Measurements from ENCODE around the gene MAN1B1.
A peak's percentile ranks its signal among the peaks of the same experiment; 100 is the strongest.

Gene MAN1B1

GRCh38 chr9:137065336-137065967 lies 21.3 kb upstream of the MAN1B1 start:
- ATAC-seq = no peak
- TF ChIP-seq OSR1 (CRISPR knock-in tag; IDR thresholded peaks at IDR 0.05) (no peak), ARNTL (CRISPR knock-in tag; IDR thresholded peaks at IDR 0.05; ENCODE audit: borderline replicate concordance, low read depth) (no peak), PATZ1 (CRISPR knock-in tag; IDR thresholded peaks at IDR 0.05; ENCODE audit: borderline replicate concordance) (no peak), ZNF70 (CRISPR knock-in tag; IDR thresholded peaks at IDR 0.05) (no peak), RARB (CRISPR knock-in tag; IDR thresholded peaks at IDR 0.05) (no peak), SNAI2 (CRISPR knock-in tag; IDR thresholded peaks at IDR 0.05) (no peak), TCF4 (CRISPR knock-in tag; IDR thresholded peaks at IDR 0.05; ENCODE audit: borderline replicate concordance) (no peak), PPARA (CRISPR knock-in tag; IDR thresholded peaks at IDR 0.05; ENCODE audit: borderline replicate concordance) (no peak)

GRCh38 chr9:137066096-137066861 lies 20.5 kb upstream of the MAN1B1 start:
- no peak for ATAC-seq
- TF ChIP-seq ZFP30 (CRISPR knock-in tag; IDR thresholded peaks at IDR 0.05) = no peak
- no peak for TF ChIP-seq OSR1 (CRISPR knock-in tag; IDR thresholded peaks at IDR 0.05)
- TF ChIP-seq TSHZ2 (CRISPR knock-in tag; IDR thresholded peaks at IDR 0.05) = no peak
- no peak for TF ChIP-seq ZFP3 (CRISPR knock-in tag; IDR thresholded peaks at IDR 0.05)
- no peak for TF ChIP-seq ISL1 (CRISPR knock-in tag; IDR thresholded peaks at IDR 0.05)
- TF ChIP-seq TOX (CRISPR knock-in tag; IDR thresholded peaks at IDR 0.05; ENCODE audit: borderline replicate concordance) = no peak
- TF ChIP-seq ARNTL (CRISPR knock-in tag; IDR thresholded peaks at IDR 0.05; ENCODE audit: borderline replicate concordance, low read depth) = no peak
- TF ChIP-seq PPARA (CRISPR knock-in tag; IDR thresholded peaks at IDR 0.05; ENCODE audit: borderline replicate concordance) = no peak
- no peak for TF ChIP-seq GLIS3 (CRISPR knock-in tag; IDR thresholded peaks at IDR 0.05)
- no peak for TF ChIP-seq ZNF70 (CRISPR knock-in tag; IDR thresholded peaks at IDR 0.05)

- TF ChIP-seq ZFP30 (CRISPR knock-in tag; IDR thresholded peaks at IDR 0.05) (no peak), TSHZ2 (CRISPR knock-in tag; IDR thresholded peaks at IDR 0.05) (no peak), ZNF70 (CRISPR knock-in tag; IDR thresholded peaks at IDR 0.05) (no peak), ZNF565 (CRISPR knock-in tag; conservative IDR thresholded peaks at IDR 0.05; ENCODE audit: low read depth) (no peak), CSRNP3 (CRISPR knock-in tag; IDR thresholded peaks at IDR 0.05) (no peak), TCF4 (CRISPR knock-in tag; IDR thresholded peaks at IDR 0.05; ENCODE audit: borderline replicate concordance) (no peak), RARB (CRISPR knock-in tag; IDR thresholded peaks at IDR 0.05) (no peak), PATZ1 (CRISPR knock-in tag; IDR thresholded peaks at IDR 0.05; ENCODE audit: borderline replicate concordance) (no peak), CSDC2 (CRISPR knock-in tag; IDR thresholded peaks at IDR 0.05) (no peak), GLIS3 (CRISPR knock-in tag; IDR thresholded peaks at IDR 0.05) (no peak), PPARA (CRISPR knock-in tag; IDR thresholded peaks at IDR 0.05; ENCODE audit: borderline replicate concordance) (no peak), SNAI2 (CRISPR knock-in tag; IDR thresholded peaks at IDR 0.05) (no peak), CREB5 (CRISPR knock-in tag; IDR thresholded peaks at IDR 0.05; ENCODE audit: low read depth) (no peak), ESRRG (CRISPR knock-in tag; IDR thresholded peaks at IDR 0.05) (no peak), BACH2 (CRISPR knock-in tag; IDR thresholded peaks at IDR 0.05; ENCODE audit: borderline replicate concordance) (no peak), ISL1 (CRISPR knock-in tag; IDR thresholded peaks at IDR 0.05) (no peak), OSR1 (CRISPR knock-in tag; IDR thresholded peaks at IDR 0.05) (no peak)
- ATAC-seq = peak; percentile 63
Observed at GRCh38 chr9:137067860-137068538, 18.8 kb upstream of the MAN1B1 start.
